Epithelial cell of proximal tubule (primary cell): ENCODE measurements around the gene UBASH3A. TPM values are rescaled to one million over a fixed set of nuclear protein-coding genes. Genes with fewer than 3 reads are reported as not detected.

ENCODE experiments used
- DNase-seq: peaks from one replicate; pipeline ENCODE4 v3.0.0-alpha.2; 2011; ENCODE audit warnings: low read depth
- H3K4me3 ChIP-seq: 2 replicates; pipeline ENCODE4 v1.5.1; 2011; ENCODE audit warnings: low read depth, mild to moderate bottlenecking, low read length
- CTCF ChIP-seq: conservative IDR thresholded peaks from 2 replicates; pipeline ENCODE4 v1.5.1; 2012; ENCODE audit warnings: low read depth, mild to moderate bottlenecking, low read length
- total RNA-seq: library from RNA; depleted of rRNA; stranded (reverse); fragments of >200 nt; gene quantifications from 2 replicates; pipeline ENCODE4 v1.2.3, GENCODE V29; 2015

Gene UBASH3A
- total RNA-seq, 1 donor from 2014 or later = not detected

- TF ChIP-seq CTCF = no peak
- no peak overlapping the region for H3K4me3 ChIP-seq
- no peak for DNase-seq
Measured at GRCh38 chr21:42453224-42453985, 49.7 kb downstream of the UBASH3A start.

- TF ChIP-seq CTCF = no peak
- no peak for DNase-seq
- H3K4me3 ChIP-seq = no peak overlapping the region
Measured at GRCh38 chr21:42453986-42454570, 50.4 kb downstream of the UBASH3A start.

- TF ChIP-seq CTCF = no peak
- DNase-seq = no peak
- no peak overlapping the region for H3K4me3 ChIP-seq
Measured at GRCh38 chr21:42454786-42455185, 51.1 kb downstream of the UBASH3A start.

- no peak overlapping the region for H3K4me3 ChIP-seq
- no peak for TF ChIP-seq CTCF
- no peak for DNase-seq
Measured at GRCh38 chr21:42455196-42455595, 51.5 kb downstream of the UBASH3A start.

- no peak for DNase-seq
- TF ChIP-seq CTCF = no peak
- no peak overlapping the region for H3K4me3 ChIP-seq
Measured at GRCh38 chr21:42455754-42456440, 52.2 kb downstream of the UBASH3A start.

- TF ChIP-seq CTCF = no peak
- H3K4me3 ChIP-seq = no peak overlapping the region
- DNase-seq = no peak
Measured at GRCh38 chr21:42456457-42456856, 52.8 kb downstream of the UBASH3A start.

GRCh38 chr21:42459082-42459460, 55.4 kb downstream of the UBASH3A start:
- no peak overlapping the region for H3K4me3 ChIP-seq
- DNase-seq = no peak
- no peak for TF ChIP-seq CTCF
